Panc1 (cell line): ENCODE data around the gene EFTUD2.

Source experiments
- CTCF ChIP-seq: fragments of 450-650 bp; IDR thresholded peaks from 2 replicates; pipeline ENCODE4 v1.5.1; 2017; ENCODE audit warnings: mild to moderate bottlenecking
- POLR2AphosphoS5 ChIP-seq: IDR thresholded peaks from 2 replicates; pipeline ENCODE4 v1.6.1; 2012; ENCODE audit warnings: mild to moderate bottlenecking, low read depth, low read length, moderate library complexity
- REST ChIP-seq, 2 experiments: IDR thresholded peaks; 2 replicates each; pipeline ENCODE4 v1.6.1; 2011 to 2012; ENCODE audit warnings: low read depth in 2 of 2, control low read depth in 1 of 2, low read length in 1 of 2, mild to moderate bottlenecking in 1 of 2, moderate library complexity in 1 of 2; ENCODE audit not compliant: insufficient read depth in 1 of 2
- SIN3A ChIP-seq: IDR thresholded peaks from 2 replicates; pipeline ENCODE4 v1.6.1; 2012; ENCODE audit warnings: low read depth, mild to moderate bottlenecking, low read length, moderate library complexity, borderline replicate concordance; ENCODE audit not compliant: insufficient read depth
- TCF7L2 ChIP-seq: IDR thresholded peaks from 2 replicates; pipeline ENCODE4 v1.6.1; 2011; ENCODE audit warnings: mild to moderate bottlenecking, low read depth, low read length, inconsistent platforms

- TF ChIP-seq CTCF (no peak), POLR2AphosphoS5 (no peak), TCF7L2 (no peak), SIN3A (no peak), REST (IDR thresholded peaks at IDR 0.05; ENCODE audit: insufficient read depth in 1 of 2, low read depth in 2 of 2, low read length in 1 of 2) (no peak)
Observed at GRCh38 chr17:44928136-44928535, 28.9 kb upstream of the EFTUD2 start.
